ENCODE measurements around the gene LRP2. TPM values are rescaled to one million over a fixed set of nuclear protein-coding genes. Genes with fewer than 3 reads are reported as not detected.

Gene LRP2
- total and polyA plus RNA-seq, 8 donors: 2.5 to 34.6 (median 4.0) TPM

- H3K36me3 ChIP-seq: no peaks in the 10 kb centered on the region
- intact Hi-C loops (cut with DNase I): no loop called here
- TF ChIP-seq CTCF (IDR thresholded peaks at IDR 0.05): no peak
- H3K27me3 ChIP-seq: no peaks in the 10 kb centered on the region
- no peaks in the 10 kb centered on the region for H3K4me1 ChIP-seq
- no peak overlapping the region for H3K27ac ChIP-seq
- no peak overlapping the region for H3K4me3 ChIP-seq
- H3K9me3 ChIP-seq: no peaks in the 10 kb centered on the region
- DNase-seq (no peak), ATAC-seq (peak; percentile 18)
These were observed 125.0 kb downstream of the LRP2 start for GRCh38 chr2:169237286-169237685.

GRCh38 chr2:169232551-169233154, 129.7 kb downstream of the LRP2 start:
- DNase-seq (no peak), ATAC-seq (no peak)
- Histone ChIP-seq H3K4me1 (no peaks in the 10 kb centered on the region), H3K4me3 (no peak overlapping the region), H3K27me3 (no peaks in the 10 kb centered on the region), H3K9me3 (no peaks in the 10 kb centered on the region), H3K36me3 (no peaks in the 10 kb centered on the region), H3K27ac (no peak overlapping the region)
- intact Hi-C loops (cut with DNase I): no loop called here
- no peak for TF ChIP-seq CTCF (IDR thresholded peaks at IDR 0.05)

GRCh38 chr2:169230204-169230603, 132.1 kb downstream of the LRP2 start:
- intact Hi-C loops (cut with DNase I): no loop called here
- H3K27ac ChIP-seq: no peak overlapping the region
- DNase-seq: no peak
- H3K27me3 ChIP-seq: no peaks in the 10 kb centered on the region
- H3K4me3 ChIP-seq: no peak overlapping the region
- no peak for ATAC-seq
- H3K36me3 ChIP-seq: no peaks in the 10 kb centered on the region
- no peak for TF ChIP-seq CTCF (IDR thresholded peaks at IDR 0.05)
- H3K9me3 ChIP-seq: no peaks in the 10 kb centered on the region
- H3K4me1 ChIP-seq: no peaks in the 10 kb centered on the region

- Histone ChIP-seq H3K27me3 (no peaks in the 10 kb centered on the region), H3K4me1 (no peaks in the 10 kb centered on the region), H3K27ac (no peak overlapping the region), H3K9me3 (no peaks in the 10 kb centered on the region), H3K36me3 (no peaks in the 10 kb centered on the region), H3K4me3 (no peak overlapping the region)
- intact Hi-C loops (cut with DNase I): no loop called here
- TF ChIP-seq CTCF (IDR thresholded peaks at IDR 0.05): no peak
- no peak for DNase-seq
- no peak for ATAC-seq
These were observed 132.7 kb downstream of the LRP2 start for GRCh38 chr2:169229590-169229989.

GRCh38 chr2:169225906-169226305, 136.4 kb downstream of the LRP2 start:
- H3K9me3 ChIP-seq: no peaks in the 10 kb centered on the region
- no peaks in the 10 kb centered on the region for H3K36me3 ChIP-seq
- no peak overlapping the region for H3K27ac ChIP-seq
- TF ChIP-seq CTCF (IDR thresholded peaks at IDR 0.05): no peak
- no peak overlapping the region for H3K4me3 ChIP-seq
- no peak for DNase-seq
- H3K4me1 ChIP-seq: no peaks in the 10 kb centered on the region
- intact Hi-C loops (cut with DNase I): no loop called here
- no peak for ATAC-seq
- no peaks in the 10 kb centered on the region for H3K27me3 ChIP-seq

All from left lung (tissue), 10 donors.